ENCODE measurements around the gene WDR27. TPM values are rescaled to one million over a fixed set of nuclear protein-coding genes. Genes with fewer than 3 reads are reported as not detected.

WDR27 gene
- total RNA-seq, 1 donor from 2014 or later = 41.5 TPM

- Histone ChIP-seq H3K4me1 (no peaks in the 10 kb centered on the region), H3K4me3 (no peak overlapping the region), H3K27me3 (no peaks in the 10 kb centered on the region), H3K36me3 (no peaks in the 10 kb centered on the region), H3K27ac (no peak overlapping the region), H3K9me3 (no peaks in the 10 kb centered on the region)
- intact Hi-C loops (cut with DNase I) = no loop called here
- DNase-seq (ENCODE audit: extremely low spot score in 2 of 2) = no peak
- TF ChIP-seq, protein P1, sequence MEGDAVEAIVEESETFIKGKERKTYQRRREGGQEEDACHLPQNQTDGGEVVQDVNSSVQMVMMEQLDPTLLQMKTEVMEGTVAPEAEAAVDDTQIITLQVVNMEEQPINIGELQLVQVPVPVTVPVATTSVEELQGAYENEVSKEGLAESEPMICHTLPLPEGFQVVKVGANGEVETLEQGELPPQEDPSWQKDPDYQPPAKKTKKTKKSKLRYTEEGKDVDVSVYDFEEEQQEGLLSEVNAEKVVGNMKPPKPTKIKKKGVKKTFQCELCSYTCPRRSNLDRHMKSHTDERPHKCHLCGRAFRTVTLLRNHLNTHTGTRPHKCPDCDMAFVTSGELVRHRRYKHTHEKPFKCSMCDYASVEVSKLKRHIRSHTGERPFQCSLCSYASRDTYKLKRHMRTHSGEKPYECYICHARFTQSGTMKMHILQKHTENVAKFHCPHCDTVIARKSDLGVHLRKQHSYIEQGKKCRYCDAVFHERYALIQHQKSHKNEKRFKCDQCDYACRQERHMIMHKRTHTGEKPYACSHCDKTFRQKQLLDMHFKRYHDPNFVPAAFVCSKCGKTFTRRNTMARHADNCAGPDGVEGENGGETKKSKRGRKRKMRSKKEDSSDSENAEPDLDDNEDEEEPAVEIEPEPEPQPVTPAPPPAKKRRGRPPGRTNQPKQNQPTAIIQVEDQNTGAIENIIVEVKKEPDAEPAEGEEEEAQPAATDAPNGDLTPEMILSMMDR (IDR thresholded peaks at IDR 0.05) = no peak
- TF ChIP-seq POLR2AphosphoS5 (IDR thresholded peaks at IDR 0.05; ENCODE audit: insufficient read depth in 1 of 2, low read depth in 1 of 2) = no peak
These were observed 201.1 kb downstream of the WDR27 start for GRCh38 chr6:169500688-169501087.

DNA sequence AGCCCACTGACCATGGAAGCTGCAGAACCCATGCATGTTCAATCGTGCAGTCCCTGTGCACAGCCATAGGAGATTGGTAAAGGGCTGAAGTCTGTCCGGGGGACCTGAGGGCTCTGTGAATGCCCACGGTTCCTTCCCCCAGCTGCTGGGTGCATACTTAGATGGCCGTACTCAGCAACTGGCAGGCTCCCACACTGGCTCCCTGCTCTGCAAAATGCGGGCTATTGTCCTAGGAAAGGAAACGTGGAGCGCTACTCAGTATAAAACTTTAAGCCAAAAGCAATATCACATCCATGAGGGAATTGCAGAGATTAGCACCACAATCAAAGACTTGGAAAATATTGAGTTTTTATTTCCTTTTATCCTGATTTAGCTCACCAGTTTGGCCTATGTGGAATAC, 202.0 kb downstream of the WDR27 start:
- H3K27me3 ChIP-seq = no peaks in the 10 kb centered on the region
- no peak overlapping the region for H3K4me3 ChIP-seq
- H3K36me3 ChIP-seq = no peaks in the 10 kb centered on the region
- TF ChIP-seq, protein P1 (IDR thresholded peaks at IDR 0.05) = no peak
- no peak for TF ChIP-seq POLR2AphosphoS5 (IDR thresholded peaks at IDR 0.05; ENCODE audit: insufficient read depth in 1 of 2, low read depth in 1 of 2)
- no peak for TF ChIP-seq POLR2A (IDR thresholded peaks at IDR 0.05)
- H3K27ac ChIP-seq = no peak overlapping the region
- no peaks in the 10 kb centered on the region for H3K9me3 ChIP-seq
- intact Hi-C loops (cut with DNase I) = no loop called here
- no peak for DNase-seq (ENCODE audit: extremely low spot score in 2 of 2)
- no peaks in the 10 kb centered on the region for H3K4me1 ChIP-seq

- H3K4me1 ChIP-seq = no peaks in the 10 kb centered on the region
- DNase-seq (ENCODE audit: extremely low spot score in 2 of 2) = no peak
- no peaks in the 10 kb centered on the region for H3K36me3 ChIP-seq
- no peaks in the 10 kb centered on the region for H3K9me3 ChIP-seq
- TF ChIP-seq POLR2AphosphoS5 (IDR thresholded peaks at IDR 0.05; ENCODE audit: insufficient read depth in 1 of 2, low read depth in 1 of 2) (no peak), POLR2A (IDR thresholded peaks at IDR 0.05) (no peak)
- TF ChIP-seq, protein P1 (IDR thresholded peaks at IDR 0.05) = no peak
- intact Hi-C loops (cut with DNase I) = no loop called here
- H3K27ac ChIP-seq = no peak overlapping the region
- H3K27me3 ChIP-seq = no peaks in the 10 kb centered on the region
- H3K4me3 ChIP-seq = no peak overlapping the region
These were observed 202.8 kb downstream of the WDR27 start for GRCh38 chr6:169498916-169499513.

DNA sequence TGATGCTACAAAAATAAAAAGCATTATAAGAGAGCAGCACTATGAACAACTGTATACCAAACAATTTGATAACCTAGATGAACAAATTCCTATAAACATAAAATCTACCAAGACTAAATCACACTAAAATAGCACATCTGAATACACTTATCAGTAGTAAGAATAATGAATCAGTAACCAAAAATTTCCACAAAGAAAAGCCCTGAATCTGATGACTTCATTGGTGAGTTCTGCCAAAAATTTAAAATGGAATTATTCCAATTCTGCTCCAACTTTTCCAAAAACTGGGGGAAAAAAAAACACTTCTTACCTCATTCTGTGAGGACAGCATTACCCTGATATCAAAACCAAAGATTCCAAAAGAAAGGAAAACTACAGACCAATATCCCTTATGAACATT, 206.2 kb downstream of the WDR27 start:
- DNase-seq (ENCODE audit: extremely low spot score in 2 of 2) = no peak
- H3K4me1 ChIP-seq = peaks cover 6% of the 10 kb centered on the region
- no peaks in the 10 kb centered on the region for H3K36me3 ChIP-seq
- H3K9me3 ChIP-seq = no peaks in the 10 kb centered on the region
- H3K4me3 ChIP-seq = no peak overlapping the region
- no peak overlapping the region for H3K27ac ChIP-seq
- no peaks in the 10 kb centered on the region for H3K27me3 ChIP-seq
- no peak for TF ChIP-seq POLR2A (IDR thresholded peaks at IDR 0.05)
- intact Hi-C loops (cut with DNase I) = no loop called here

DNA sequence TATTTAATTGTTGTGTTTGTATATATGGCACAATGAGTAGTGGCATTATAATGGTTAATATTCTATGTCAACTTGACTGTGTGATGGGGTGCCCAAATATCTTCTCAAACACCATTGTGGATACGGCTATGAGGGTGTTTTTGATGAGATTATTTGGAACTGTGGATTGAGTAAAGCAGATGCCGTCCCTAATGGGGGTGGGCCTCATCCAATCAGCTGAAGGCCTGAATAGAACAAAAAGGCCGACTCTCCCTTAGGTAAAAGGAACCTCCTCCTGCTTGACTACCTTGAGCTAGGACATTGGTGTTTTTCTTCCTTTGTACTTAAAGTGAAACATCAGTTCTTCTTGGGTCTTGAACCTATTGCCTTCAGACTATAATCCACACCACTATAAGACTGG, 207.8 kb downstream of the WDR27 start:
- no peaks in the 10 kb centered on the region for H3K36me3 ChIP-seq
- no peak for DNase-seq (ENCODE audit: extremely low spot score in 2 of 2)
- intact Hi-C loops (cut with DNase I) = no loop called here
- H3K27me3 ChIP-seq = no peaks in the 10 kb centered on the region
- H3K4me1 ChIP-seq = peaks cover 17% of the 10 kb centered on the region
- no peak overlapping the region for H3K4me3 ChIP-seq
- H3K27ac ChIP-seq = no peak overlapping the region
- TF ChIP-seq POLR2AphosphoS5 (IDR thresholded peaks at IDR 0.05; ENCODE audit: insufficient read depth in 1 of 2, low read depth in 1 of 2) = no peak
- TF ChIP-seq, protein P1 (IDR thresholded peaks at IDR 0.05) = no peak
- no peak for TF ChIP-seq POLR2A (IDR thresholded peaks at IDR 0.05)
- H3K9me3 ChIP-seq = no peaks in the 10 kb centered on the region
